GM19240 (cell line): ENCODE measurements around the gene OBSCN.

Experiments
- DNase-seq: peaks from one replicate; pipeline ENCODE4 v3.0.0; 2011; ENCODE audit warnings: low spot score; ENCODE audit not compliant: insufficient read length

Gene OBSCN

DNA sequence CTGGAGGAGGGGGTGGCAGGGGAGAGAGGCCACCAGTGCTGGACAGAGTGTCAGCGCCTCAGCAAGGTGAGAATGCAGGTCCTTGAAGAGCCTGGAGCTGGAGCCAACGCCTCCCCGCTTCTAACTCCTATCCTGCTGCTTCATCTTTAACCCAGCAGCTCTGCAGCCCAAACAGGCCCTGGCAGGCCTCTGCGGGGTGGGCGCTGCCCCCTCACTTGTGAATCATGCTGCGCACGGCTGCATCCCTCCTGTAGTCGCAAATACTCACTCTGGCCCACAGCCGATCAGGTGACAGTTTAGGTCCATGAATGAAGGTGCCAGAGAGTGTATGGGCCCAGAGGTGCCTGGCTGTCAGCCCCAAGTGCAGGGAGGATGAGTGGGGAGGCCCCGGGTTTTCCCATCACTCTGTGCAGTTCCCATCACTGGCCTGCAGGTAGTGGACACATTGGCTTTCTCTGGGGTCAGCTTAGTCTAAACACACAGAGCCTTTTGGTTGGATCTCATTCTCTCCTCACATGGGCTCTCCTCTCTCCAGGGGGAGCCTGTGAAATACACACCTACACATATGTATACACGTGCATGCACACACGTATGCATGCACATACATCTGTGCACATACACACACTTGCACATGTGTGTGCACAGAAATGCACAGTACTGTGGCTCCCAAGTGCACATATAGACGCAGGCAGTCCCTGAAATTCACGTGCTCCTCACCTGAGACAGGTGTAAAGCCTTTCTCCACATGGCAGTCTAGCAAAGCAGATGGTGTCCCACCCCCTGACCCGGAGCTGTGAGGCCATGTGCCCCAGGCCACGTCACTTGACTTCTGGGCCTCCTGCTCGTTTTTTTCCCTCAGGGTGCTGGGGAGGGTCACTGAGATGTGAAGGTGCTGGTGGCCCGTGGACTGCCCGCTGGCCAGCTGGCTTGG, 146.8 kb downstream of the OBSCN start:
- no peak for DNase-seq

DNA sequence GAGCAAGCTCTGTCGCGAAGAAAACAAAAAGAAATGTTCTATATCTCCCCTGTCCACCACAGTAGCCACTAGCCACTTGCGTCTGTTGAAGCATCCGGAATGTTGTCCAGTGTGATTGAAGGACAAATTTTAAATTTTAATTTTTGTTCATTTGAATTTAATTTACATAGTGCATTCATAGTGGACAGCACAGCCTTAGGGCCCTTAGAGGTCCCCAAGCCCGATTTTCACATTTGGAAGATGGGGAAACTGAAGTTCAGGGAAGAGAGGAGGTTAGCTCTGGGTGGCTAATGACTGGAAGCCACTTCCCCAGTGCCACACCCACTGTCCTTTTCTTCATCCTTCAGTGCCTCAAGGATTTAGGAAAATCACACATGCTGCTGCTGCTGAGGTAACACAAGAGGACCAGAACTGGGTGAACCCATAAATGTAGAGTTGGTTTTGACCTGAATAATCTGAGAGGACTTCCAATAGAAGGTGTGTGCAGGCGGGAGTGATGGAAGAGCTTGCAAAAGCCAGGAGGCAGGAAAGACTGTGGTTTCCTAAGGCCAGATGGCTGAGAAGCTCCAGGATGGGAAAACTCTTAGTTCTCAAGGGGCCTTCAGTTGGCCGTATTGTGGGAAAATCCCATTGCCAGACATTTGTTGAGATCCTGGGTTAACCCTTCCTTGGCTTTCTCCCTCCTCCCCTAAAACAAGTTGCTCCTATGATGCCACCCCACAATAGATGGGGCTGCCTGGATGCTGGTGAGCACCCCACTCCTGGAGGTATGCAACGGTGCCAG, 149.2 kb downstream of the OBSCN start:
- DNase-seq = no peak

DNA sequence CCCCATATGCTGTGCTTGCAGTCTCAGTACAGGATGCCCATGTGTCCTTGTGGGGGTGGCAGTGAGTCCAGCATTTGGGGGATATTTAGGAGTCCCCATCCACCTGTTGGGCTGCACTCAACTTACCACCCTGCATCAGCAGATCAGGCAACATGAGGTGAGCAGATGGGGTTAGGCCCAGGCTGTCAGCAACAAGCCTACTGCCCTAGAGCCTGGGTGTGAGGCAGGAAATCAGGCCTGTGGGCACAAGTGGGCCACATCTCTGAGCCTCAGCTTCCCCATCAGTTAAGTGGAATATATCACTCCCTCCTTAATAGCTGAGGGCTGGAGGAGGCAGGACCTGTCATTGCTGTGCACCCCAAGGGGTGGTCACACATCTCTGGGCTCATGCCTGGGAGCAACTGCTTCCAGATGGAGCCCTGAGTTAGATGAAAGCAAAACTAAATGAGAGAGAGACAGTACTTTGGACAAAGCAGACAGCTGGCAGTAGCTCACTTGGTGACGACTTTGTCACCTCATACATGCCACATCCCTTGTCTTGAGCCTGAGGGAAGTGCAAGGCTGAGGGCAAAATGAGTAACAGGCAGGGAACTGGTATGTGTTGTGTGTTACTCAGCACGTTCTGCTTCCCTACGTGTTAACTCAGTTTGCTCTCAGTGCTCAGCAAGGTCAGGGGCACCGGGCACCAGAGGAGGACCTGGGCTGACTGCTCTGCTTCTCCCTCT, 150.4 kb downstream of the OBSCN start:
- DNase-seq = no peak

DNA sequence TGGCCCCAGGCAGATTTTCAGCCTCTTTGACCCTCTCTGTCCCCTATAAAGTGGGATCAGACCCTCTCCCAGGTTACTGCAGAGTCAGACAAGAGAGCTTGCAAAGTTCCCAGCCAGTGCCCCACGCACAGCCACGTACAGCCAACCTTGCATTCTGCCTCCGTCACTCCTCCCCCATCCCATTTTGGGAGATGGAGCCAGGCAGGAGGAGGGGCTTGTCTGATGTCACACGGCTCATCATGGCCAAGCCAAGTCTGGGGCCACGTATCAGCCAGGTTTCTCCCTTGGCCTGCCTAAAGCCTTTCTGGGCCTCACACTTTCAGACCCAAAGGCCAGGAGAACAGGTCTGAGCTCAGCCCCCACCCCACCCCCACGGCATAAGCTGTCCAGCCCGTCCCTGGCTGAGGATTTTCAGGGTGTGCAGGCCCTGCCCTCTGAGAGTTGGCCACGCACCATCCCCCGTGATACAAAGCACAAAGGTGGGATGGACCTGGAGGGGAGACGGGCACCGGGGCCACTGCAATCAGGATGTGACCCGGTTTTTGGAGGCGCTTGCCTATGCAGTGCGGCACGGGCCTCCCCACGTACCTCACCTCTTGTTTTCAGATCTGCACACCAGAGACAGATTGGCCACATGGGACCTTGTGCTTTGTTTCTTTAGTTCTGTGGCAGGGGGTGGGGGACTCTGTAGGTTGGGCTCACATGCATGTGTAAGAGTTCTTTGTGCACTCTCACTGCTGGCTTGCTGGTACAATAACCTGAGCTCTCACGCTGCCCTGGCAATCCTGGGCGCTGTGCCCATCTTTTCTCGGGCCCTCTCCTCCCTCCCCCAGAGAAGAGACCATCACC, 151.1 kb downstream of the OBSCN start:
- no peak for DNase-seq

DNA sequence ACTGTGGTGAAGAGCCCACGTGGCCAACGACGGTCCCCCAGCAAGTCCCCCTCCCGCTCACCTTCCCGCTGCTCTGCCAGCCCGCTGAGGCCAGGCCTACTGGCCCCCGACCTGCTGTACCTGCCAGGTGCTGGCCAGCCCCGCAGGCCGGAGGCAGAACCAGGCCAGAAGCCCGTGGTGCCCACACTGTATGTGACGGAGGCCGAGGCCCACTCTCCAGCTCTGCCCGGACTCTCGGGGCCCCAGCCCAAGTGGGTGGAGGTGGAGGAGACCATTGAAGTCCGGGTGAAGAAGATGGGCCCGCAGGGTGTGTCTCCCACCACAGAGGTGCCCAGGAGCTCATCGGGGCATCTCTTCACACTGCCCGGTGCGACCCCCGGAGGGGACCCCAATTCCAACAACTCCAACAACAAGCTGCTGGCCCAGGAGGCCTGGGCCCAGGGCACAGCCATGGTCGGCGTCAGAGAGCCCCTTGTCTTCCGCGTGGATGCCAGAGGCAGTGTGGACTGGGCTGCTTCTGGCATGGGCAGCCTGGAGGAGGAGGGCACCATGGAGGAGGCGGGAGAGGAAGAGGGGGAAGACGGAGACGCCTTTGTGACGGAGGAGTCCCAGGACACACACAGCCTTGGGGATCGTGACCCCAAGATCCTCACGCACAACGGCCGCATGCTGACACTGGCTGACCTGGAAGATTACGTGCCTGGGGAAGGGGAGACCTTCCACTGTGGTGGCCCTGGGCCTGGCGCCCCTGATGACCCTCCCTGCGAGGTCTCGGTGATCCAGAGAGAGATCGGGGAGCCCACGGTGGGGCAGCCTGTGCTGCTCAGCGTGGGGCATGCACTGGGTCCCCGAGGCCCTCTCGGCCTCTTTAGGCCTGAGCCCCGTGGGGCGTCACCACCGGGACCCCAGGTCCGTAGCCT, 152.0 kb downstream of the OBSCN start:
- DNase-seq = no peak

DNA sequence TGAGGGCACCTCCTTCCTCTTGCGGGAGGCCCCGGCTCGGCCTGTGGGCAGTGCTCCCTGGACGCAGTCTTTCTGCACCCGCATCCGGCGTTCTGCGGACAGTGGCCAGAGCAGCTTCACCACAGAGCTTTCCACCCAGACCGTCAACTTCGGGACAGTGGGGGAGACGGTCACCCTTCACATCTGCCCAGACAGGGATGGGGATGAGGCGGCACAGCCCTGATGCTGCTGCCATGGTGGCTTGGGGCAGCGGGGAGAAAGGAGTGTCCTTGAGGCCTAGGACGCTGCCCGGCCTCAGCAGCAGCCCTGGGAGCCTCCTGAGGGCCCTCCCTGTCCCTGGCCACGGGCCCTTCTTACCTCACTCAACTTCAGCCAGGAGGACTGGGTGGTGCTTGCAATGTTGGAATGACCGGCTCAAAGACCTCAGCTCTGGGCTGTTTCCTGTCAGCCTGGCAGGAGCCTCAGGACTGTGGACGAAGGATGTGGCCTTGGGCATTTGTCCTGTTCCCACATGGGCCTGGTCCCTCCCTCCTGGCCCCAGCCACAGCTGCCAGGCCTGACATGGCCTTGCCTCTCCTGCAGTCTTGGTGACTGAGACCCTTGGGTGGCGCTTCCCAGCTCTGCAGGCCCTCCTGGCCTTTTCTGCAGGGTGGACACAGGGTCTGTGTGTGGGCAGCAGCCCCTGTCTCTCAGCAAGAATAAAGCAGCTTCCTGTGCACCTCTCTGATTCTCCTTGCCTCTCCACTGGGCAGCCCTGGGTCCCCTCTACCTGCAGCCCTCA, 152.9 kb downstream of the OBSCN start:
- DNase-seq = no peak

DNA sequence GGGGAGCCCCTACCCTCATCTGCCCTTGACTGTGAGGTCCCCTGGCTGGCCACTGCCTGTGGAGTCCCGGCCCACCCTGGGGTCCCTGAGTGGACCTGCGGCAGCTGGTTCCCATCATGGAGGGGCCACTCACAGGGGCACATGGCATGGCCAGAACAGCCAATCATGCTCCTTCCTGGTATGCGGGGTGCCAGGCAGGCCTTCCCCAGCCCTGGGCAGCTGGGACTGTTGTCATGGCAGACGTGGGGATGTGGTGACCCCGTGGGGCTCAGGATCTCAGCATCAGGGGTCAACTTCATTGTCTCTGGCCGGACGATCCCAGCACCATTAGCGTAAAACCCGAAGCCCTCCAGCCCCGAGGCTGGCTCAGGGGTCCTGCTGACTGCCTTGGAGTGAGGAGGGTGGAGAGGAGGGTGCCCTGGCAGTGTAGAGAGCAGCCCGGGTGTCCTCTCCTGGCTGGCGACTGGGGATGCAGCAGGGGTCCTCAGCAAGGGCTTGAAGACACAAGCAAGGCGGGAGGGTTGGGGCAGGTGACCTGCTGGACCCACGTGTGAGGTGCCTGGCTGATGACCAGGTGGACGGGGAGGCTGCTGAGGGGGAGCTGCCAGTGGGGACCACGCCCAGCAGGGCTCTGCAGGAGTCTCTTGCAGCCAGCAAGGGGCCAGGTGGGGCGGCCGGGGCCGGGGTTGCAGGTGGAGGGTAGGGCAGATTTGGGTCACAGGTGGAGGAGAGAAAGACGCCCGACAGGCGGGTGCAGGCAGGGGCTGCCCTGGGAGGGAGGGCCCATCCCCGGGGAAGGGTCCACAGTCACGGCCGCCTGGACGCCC, 153.7 kb downstream of the OBSCN start:
- DNase-seq = no peak

DNA sequence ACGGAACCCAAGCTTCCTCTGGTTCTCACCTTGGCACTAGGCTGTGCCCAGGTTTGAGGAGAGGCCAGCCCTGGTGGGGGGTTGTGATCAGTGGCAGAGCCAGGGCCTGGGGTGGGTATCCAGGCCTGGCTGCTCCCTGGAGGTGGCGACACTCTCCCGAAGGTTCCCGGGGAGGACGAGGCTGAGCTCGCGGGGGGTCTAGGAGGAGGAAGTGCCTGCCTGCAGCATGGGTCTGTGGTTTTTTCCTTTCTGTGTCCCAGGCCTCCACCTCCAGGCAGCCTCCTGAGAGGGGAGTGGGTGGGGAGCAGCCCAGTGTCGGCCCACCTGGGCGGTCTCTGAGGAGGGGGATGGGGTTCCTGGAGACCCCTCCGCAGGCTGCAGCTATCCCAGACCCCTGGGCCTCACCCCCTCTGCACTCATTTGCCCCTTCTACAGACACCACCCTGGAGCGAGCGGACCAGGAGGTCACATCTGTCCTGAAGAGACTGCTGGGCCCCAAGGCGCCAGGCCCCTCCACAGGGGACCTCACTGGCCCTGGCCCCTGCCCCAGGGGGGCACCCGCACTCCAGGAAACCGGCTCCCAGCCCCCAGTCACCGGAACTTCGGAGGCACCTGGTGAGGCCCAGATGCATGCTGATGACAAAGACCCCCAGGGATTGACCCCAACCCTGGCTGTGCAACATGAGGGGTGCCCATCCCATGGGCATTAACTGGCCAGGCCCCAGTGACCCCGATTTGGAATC, 154.5 kb downstream of the OBSCN start:
- no peak for DNase-seq

DNA sequence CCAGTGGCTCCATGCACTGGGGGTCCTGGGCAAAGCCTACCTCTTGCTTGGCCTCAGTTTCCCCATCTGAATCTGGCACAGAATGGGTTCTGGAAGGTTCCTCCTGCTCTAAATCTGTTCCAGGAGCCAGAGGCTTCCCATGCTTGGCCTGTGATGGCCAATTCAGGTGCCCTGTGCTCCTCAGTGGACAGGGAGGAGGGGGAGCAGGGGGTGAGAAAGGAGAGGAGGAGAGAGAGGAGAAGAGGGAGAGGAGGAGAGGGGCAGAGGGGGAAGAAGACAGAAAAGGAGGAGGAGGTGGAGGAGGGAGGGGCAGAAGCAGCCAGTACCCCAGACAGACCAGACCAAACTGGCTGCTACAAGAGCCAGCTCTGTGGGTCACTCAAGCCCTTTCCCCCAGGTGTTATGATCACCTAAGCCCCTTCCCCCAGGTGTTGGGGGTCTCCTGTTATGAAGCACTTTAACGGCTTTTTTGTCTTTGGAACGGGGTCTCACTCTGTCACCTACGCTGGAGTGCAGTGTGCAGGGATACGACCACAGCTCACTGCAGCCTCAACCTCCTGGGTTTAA, 155.1 kb downstream of the OBSCN start:
- DNase-seq = no peak

DNA sequence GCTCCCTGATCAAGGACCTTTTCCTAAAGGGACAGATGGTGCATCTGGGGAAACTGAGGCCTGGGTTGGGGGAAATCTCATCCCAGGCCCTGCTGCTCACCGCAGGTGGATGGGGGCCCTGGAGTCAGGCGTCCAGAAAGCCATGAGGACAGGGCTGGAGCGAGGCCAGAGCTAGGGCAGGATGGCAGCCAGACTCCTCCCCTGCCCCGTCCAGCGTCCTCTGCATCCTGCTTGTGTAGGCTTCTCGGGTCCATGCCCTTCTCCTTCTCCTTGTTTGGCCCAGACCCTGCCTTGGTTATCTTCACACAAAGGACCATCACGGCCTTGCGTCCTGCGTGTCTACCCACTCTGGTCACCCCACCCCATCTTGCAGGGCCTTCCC, 155.8 kb downstream of the OBSCN start:
- no peak for DNase-seq

DNA sequence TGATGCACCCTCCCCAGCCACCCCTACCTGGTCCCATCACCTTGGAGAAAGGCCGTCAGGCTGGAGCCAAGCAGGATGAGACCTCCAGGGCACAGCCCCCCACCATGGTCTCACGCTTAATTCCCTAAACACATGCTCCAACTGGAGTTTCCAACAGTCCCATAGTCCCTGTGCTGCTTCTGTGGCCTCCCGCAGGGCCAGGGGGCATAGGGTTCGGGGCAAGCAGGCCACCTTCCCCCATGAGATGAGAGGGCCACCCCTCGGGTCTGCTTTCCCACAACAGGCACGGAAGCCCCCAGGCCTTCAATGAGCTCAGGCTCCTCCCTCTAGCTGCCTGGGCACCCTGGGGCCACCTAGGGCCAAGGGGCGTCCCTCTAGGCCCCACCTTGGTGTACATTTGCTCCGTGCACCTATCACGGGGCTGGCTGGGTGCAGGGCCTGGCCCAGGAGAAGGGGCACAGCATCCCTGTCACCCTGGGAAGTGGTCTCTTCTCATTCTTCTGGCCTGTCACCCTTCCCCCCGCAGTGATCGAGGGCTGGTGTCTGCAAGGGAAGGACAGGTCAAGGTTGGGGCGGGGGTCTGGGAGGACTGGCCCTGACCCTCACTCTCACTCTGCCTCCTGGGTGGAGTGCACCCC, 156.3 kb downstream of the OBSCN start:
- no peak for DNase-seq

DNA sequence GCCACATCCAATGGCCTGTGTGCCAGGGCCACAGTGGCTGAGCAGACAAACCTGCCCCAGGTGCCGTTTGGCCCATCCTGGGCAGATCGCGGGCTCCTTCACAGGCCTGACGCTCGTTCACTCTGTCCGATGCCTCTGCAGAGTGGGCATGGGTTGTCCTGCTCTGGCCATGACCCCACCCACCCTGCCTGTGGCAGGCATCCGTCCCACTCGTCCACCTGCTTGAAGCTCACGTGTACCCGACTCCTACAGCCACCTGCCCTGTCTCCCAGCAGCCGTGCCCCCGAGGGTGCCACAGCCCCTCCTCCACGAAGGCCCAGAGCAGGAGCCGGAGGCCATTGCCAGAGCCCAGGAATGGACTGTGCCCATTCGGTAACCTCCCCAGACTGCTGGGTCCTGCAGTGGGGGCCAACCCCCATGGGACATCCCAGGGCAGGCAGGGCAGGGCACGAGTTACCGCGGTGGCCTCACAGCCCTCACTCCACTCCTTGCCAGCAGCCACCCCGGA, 156.9 kb downstream of the OBSCN start:
- DNase-seq = no peak

DNA sequence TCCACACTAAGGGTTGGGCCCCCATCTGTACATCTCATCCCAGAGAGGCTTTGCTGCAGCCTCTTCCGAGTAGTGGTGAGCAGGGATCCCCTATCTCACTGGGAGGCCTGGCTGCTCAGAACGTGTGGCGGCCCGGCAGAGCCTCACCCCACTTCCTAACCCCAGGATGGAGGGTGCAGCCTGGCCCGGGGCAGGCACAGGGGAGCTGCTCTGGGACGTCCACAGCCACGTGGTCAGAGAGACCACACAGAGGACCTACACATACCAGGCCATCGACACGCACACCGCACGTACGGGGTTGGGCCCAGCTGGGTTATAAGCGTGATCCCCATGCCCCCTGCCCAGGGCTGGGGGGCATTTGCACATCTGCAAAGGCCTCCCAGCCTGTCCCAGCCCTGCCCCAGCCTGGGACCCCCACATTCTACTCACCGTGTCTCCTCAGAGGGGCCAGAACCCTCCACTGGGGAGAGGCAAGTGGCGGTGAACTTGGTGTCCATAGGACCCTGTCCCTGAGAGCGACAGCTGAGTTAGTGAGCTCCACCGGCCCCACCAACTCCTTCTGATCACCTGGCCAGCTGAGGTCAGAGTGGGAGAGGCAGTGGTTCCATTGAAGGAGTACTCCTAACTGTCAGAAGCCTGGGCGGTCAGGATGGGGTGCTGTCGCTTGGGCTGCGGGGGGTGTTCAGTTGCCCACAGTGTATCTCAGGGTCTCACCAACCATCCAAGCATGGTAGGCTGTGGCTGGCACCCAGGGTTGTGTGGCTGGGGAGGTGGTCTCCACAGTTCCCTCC, 157.6 kb downstream of the OBSCN start:
- DNase-seq = no peak

DNA sequence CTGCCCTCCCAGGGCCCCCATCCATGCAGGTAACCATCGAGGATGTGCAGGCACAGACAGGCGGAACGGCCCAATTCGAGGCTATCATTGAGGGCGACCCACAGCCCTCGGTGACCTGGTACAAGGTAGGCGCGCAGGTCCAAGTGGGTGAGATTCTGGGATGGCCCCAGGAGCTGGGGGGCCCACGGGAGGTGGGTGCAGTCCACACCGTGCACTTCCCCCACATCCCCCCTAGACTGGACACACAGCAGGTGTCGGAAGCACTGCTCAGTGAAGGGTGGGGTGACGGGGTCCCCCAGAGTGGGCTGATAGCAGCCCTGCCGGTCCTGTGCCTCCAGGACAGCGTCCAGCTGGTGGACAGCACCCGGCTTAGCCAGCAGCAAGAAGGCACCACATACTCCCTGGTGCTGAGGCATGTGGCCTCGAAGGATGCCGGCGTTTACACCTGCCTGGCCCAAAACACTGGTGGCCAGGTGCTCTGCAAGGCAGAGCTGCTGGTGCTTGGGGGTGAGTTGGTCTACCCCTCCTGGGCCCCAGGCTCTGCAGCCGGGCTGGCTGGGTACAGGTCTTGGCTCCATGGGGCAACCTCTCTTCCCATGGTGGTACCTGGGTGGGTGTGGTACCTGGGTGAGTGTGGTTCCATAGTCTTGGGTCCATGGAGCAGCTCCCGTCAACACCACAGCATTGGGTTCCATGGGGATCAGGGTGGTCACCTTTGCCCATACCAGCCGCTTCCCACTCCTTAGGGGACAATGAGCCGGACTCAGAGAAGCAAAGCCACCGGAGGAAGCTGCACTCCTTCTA, 158.4 kb downstream of the OBSCN start:
- no peak for DNase-seq
